ENCODE measurements around the gene SYT17. TPM values are rescaled to one million over a fixed set of nuclear protein-coding genes. Genes with fewer than 3 reads are reported as not detected.

The SYT17 gene
- total RNA-seq, 1 experiment from 2014 or later: 4.2 TPM

DNA sequence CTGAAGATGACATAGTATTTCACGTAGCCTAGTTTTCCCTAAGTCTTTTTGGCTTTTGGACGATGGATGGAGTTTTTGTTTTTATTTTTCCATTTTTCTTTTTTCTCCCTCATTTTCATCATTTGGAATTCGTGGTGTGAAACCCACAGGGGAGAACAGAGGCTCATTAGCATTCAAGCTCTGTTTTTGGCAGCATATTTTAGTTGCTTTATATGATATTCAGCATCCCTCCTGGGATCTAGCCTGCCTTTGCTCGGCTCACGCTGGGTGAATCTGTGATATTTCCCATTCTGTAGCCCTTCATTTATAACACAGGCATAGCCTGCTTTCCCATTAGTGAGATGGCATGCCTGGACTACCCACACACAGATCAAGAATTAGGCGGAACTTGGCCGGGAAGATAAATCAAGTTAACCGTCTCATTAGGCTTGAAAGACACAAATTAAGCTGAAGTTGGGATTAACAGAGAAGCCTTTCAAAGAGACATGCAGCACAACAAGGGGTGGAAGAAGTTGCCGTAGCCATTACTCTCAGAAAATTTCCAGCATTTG is 97.4 kb downstream of the SYT17 start:
- Mint-ChIP-seq H3K9me3 (ENCODE audit: unreplicated experiment) (peaks cover 10% of the 10 kb centered on the region), H3K4me1 (ENCODE audit: low read depth, unreplicated experiment) (no peaks in the 10 kb centered on the region), H3K36me3 (ENCODE audit: insufficient read depth, unreplicated experiment) (no peaks in the 10 kb centered on the region), H3K4me3 (ENCODE audit: unreplicated experiment) (no peak overlapping the region), H3K27me3 (ENCODE audit: insufficient read depth, unreplicated experiment) (no peaks in the 10 kb centered on the region), H3K27ac (ENCODE audit: unreplicated experiment) (no peak overlapping the region)
- intact Hi-C loops (cut with micrococcal nuclease; ENCODE audit: unreplicated experiment): no loop called here
- Histone ChIP-seq H3K27me3 (replicated peaks; ENCODE audit: control insufficient read depth, insufficient read depth, low read length) (no peaks in the 10 kb centered on the region), H3K4me1 (no peaks in the 10 kb centered on the region), H3K4me3 (ENCODE audit: low read depth, low read length) (no peak overlapping the region), H3K36me3 (ENCODE audit: control insufficient read depth, insufficient read depth, low read length) (no peaks in the 10 kb centered on the region), H3K9me3 (no peaks in the 10 kb centered on the region)
- ChIA-PET POLR2A (no interaction called here), CTCF (no interaction called here)
- TF ChIP-seq, protein P1, sequence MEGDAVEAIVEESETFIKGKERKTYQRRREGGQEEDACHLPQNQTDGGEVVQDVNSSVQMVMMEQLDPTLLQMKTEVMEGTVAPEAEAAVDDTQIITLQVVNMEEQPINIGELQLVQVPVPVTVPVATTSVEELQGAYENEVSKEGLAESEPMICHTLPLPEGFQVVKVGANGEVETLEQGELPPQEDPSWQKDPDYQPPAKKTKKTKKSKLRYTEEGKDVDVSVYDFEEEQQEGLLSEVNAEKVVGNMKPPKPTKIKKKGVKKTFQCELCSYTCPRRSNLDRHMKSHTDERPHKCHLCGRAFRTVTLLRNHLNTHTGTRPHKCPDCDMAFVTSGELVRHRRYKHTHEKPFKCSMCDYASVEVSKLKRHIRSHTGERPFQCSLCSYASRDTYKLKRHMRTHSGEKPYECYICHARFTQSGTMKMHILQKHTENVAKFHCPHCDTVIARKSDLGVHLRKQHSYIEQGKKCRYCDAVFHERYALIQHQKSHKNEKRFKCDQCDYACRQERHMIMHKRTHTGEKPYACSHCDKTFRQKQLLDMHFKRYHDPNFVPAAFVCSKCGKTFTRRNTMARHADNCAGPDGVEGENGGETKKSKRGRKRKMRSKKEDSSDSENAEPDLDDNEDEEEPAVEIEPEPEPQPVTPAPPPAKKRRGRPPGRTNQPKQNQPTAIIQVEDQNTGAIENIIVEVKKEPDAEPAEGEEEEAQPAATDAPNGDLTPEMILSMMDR (IDR thresholded peaks at IDR 0.05; ENCODE audit: insufficient read depth in 1 of 2, low read depth in 1 of 2, low read length in 1 of 2, severe bottlenecking in 1 of 2, unreplicated experiment in 1 of 2): no peak
- BruUV-seq (replicated peaks): no TSS peak
- DNase-seq: no peak

- H3K36me3 ChIP-seq (ENCODE audit: control insufficient read depth, insufficient read depth, low read length): no peaks in the 10 kb centered on the region
- Mint-ChIP-seq H3K27ac (ENCODE audit: unreplicated experiment) (no peak overlapping the region), H3K9me3 (ENCODE audit: unreplicated experiment) (peaks cover 10% of the 10 kb centered on the region), H3K4me1 (ENCODE audit: low read depth, unreplicated experiment) (no peaks in the 10 kb centered on the region), H3K27me3 (ENCODE audit: insufficient read depth, unreplicated experiment) (peaks cover 6% of the 10 kb centered on the region), H3K36me3 (ENCODE audit: insufficient read depth, unreplicated experiment) (no peaks in the 10 kb centered on the region), H3K4me3 (ENCODE audit: unreplicated experiment) (no peak overlapping the region)
- no peaks in the 10 kb centered on the region for H3K9me3 ChIP-seq
- no peaks in the 10 kb centered on the region for H3K27me3 ChIP-seq (replicated peaks; ENCODE audit: control insufficient read depth, insufficient read depth, low read length)
- CTCF ChIA-PET: no interaction called here
- DNase-seq: no peak
- H3K4me3 ChIP-seq (ENCODE audit: low read depth, low read length): no peak overlapping the region
- TF ChIP-seq, protein P1 (IDR thresholded peaks at IDR 0.05; ENCODE audit: insufficient read depth in 1 of 2, low read depth in 1 of 2, low read length in 1 of 2, severe bottlenecking in 1 of 2, unreplicated experiment in 1 of 2): no peak
- intact Hi-C loops (cut with micrococcal nuclease; ENCODE audit: unreplicated experiment): no loop called here
- H3K4me1 ChIP-seq: no peaks in the 10 kb centered on the region
- POLR2A ChIA-PET: no interaction called here
- BruUV-seq (replicated peaks): no TSS peak
Observed at GRCh38 chr16:19266774-19267173, 98.7 kb downstream of the SYT17 start.

DNA sequence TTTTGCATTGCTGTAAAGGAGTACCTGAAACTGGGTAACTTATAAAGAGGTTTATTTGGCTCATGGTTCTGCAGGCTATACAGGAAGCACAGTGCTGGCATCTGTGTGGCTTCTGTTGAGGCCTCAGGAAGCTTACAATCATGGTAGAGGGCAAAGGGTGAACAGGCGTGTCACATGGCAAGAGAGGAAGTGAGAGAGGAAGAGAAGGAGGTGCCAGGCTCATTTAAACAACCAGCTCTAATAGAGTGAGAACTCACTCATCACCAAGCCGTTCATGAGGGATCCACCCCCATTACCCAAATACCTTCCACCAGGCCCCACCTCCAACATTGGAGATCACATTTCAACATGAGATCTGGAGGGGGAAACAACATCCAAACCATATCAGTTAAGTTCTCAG is 101.1 kb downstream of the SYT17 start:
- no peaks in the 10 kb centered on the region for H3K36me3 ChIP-seq (ENCODE audit: control insufficient read depth, insufficient read depth, low read length)
- H3K27me3 Mint-ChIP-seq (ENCODE audit: insufficient read depth, unreplicated experiment): peaks cover 6% of the 10 kb centered on the region
- H3K9me3 Mint-ChIP-seq (ENCODE audit: unreplicated experiment): peaks cover 10% of the 10 kb centered on the region
- H3K4me3 ChIP-seq (ENCODE audit: low read depth, low read length): no peak overlapping the region
- no peaks in the 10 kb centered on the region for H3K36me3 Mint-ChIP-seq (ENCODE audit: insufficient read depth, unreplicated experiment)
- no peaks in the 10 kb centered on the region for H3K9me3 ChIP-seq
- TF ChIP-seq, protein P1 (IDR thresholded peaks at IDR 0.05; ENCODE audit: insufficient read depth in 1 of 2, low read depth in 1 of 2, low read length in 1 of 2, severe bottlenecking in 1 of 2, unreplicated experiment in 1 of 2): no peak
- no peak for DNase-seq
- H3K4me1 Mint-ChIP-seq (ENCODE audit: low read depth, unreplicated experiment): no peaks in the 10 kb centered on the region
- intact Hi-C loops (cut with micrococcal nuclease; ENCODE audit: unreplicated experiment): no loop called here
- H3K27me3 ChIP-seq (replicated peaks; ENCODE audit: control insufficient read depth, insufficient read depth, low read length): no peaks in the 10 kb centered on the region
- no peak overlapping the region for H3K27ac Mint-ChIP-seq (ENCODE audit: unreplicated experiment)
- BruUV-seq (replicated peaks): no TSS peak
- ChIA-PET POLR2A (no interaction called here), CTCF (no interaction called here)
- H3K4me1 ChIP-seq: no peaks in the 10 kb centered on the region
- H3K4me3 Mint-ChIP-seq (ENCODE audit: unreplicated experiment): no peak overlapping the region
